H1 (cell line): ENCODE measurements around the gene KDM6A. TPM values are rescaled to one million over a fixed set of nuclear protein-coding genes. Genes with fewer than 3 reads are reported as not detected.

ENCODE experiments used
- CTCF ChIA-PET: fragments of 300-600 bp; sonication (Branson Sonifier 250); formaldehyde crosslinking; loops from one replicate; lab custom pipeline; 2021; ENCODE audit not compliant: partially characterized antibody; lab: Charles Lee
- POLR2A ChIA-PET: fragments of 300-600 bp; sonication (Branson Sonifier 250); formaldehyde crosslinking; loops from one replicate; lab custom pipeline; 2021; ENCODE audit warnings: inconsistent platforms; ENCODE audit not compliant: partially characterized antibody; lab: Charles Lee
- DNase-seq, 2 experiments: peaks; one replicate each; pipeline versions ENCODE4 v3.0.0 to v3.0.0-alpha.2; 2010 to 2022; ENCODE audit warnings: low spot score in 2 of 2, low read depth in 1 of 2, mixed read lengths in 1 of 2
- FAIRE-seq: peaks from 2 replicates; lab custom pipeline; 2011; peaks lifted over from hg19 to GRCh38; lab: Jason Lieb, UNC
- H2AFZ ChIP-seq: 2 replicates; pipeline ENCODE4 v1.8.1; 2012; ENCODE audit warnings: low read length, inconsistent platforms
- H2AK5ac ChIP-seq: 2 replicates; pipeline ENCODE4 v1.6.1; 2013; ENCODE audit warnings: low read depth, low read length
- H2BK120ac ChIP-seq: replicated peaks from 2 replicates; pipeline ENCODE3; 2013; ENCODE audit warnings: low read depth, low read length, inconsistent platforms
- H2BK12ac ChIP-seq: 2 replicates; pipeline ENCODE4 v1.6.1; 2013; ENCODE audit warnings: low read depth, low read length
- H2BK15ac ChIP-seq: 2 replicates; pipeline ENCODE4 v1.6.1; 2013; ENCODE audit warnings: low read length
- H2BK20ac ChIP-seq: 2 replicates; pipeline ENCODE4 v1.6.1; 2013; ENCODE audit warnings: low read length
- H2BK5ac ChIP-seq: 2 replicates; pipeline ENCODE4 v1.6.1; 2013; ENCODE audit warnings: low read depth, low read length
- H3K14ac ChIP-seq: 2 replicates; pipeline ENCODE4 v1.6.1; 2013; ENCODE audit warnings: inconsistent platforms; ENCODE audit not compliant: insufficient read length
- H3K18ac ChIP-seq: 2 replicates; pipeline ENCODE4 v1.6.1; 2013; ENCODE audit warnings: low read length; ENCODE audit errors: extremely low read depth
- H3K23ac ChIP-seq: 2 replicates; pipeline ENCODE4 v1.6.1; 2013; ENCODE audit warnings: inconsistent platforms; ENCODE audit not compliant: insufficient read length
- H3K23me2 ChIP-seq: 2 replicates; pipeline ENCODE4 v1.6.1; 2013; ENCODE audit warnings: low read depth, low read length
- H3K27ac ChIP-seq: 2 replicates; pipeline ENCODE4 v1.6.1; 2011; ENCODE audit warnings: low read depth, low read length, inconsistent platforms
- H3K27me3 ChIP-seq, 4 experiments: replicated peaks in 1 of 4; 1 replicate in 1 of 4; 2 replicates in 3 of 4; pipeline versions ENCODE4 v1.6.1 to v1.8.1; 2011 to 2013; ENCODE audit warnings: low read length in 3 of 4, mild to moderate bottlenecking in 3 of 4, inconsistent platforms in 2 of 4, mixed read lengths in 2 of 4, moderate library complexity in 1 of 4; ENCODE audit not compliant: control insufficient read depth in 3 of 4, insufficient read depth in 3 of 4; ENCODE audit errors: extremely low read depth in 1 of 4
- H3K36me3 ChIP-seq, 4 experiments: 2 replicates each; pipeline versions ENCODE4 v1.6.1 to v1.8.1; 2011 to 2013; ENCODE audit warnings: mild to moderate bottlenecking in 4 of 4, low read length in 3 of 4, moderate library complexity in 2 of 4, control low read depth in 1 of 4, inconsistent platforms in 1 of 4; ENCODE audit not compliant: insufficient read depth in 4 of 4, control insufficient read depth in 2 of 4
- H3K4ac ChIP-seq: replicated peaks from 2 replicates; pipeline ENCODE3; 2013; ENCODE audit warnings: low read length, low read depth, mixed read lengths, inconsistent platforms; ENCODE audit not compliant: insufficient read length
- H3K4me1 ChIP-seq, 4 experiments: replicated peaks in 1 of 4; 1 replicate in 1 of 4; 2 replicates in 3 of 4; pipeline versions ENCODE4 v1.6.1 to v1.8.1; 2011 to 2013; ENCODE audit warnings: low read length in 3 of 4, inconsistent platforms in 2 of 4, mixed read lengths in 1 of 4; ENCODE audit not compliant: insufficient read depth in 4 of 4, control insufficient read depth in 3 of 4
- H3K4me2 ChIP-seq, 2 experiments: 2 replicates each; pipeline versions ENCODE4 v1.6.1 to v1.8.1; 2011 to 2013; ENCODE audit warnings: low read depth in 2 of 2, low read length in 2 of 2, control low read depth in 1 of 2, inconsistent platforms in 1 of 2, mild to moderate bottlenecking in 1 of 2; ENCODE audit not compliant: insufficient read depth in 1 of 2
- H3K4me3 ChIP-seq, 4 experiments: fragments of 200-600, 300-600 bp in 1 of 4; sonication (generic), shearing (Covaris generic), sonication (Bioruptor Twin) in 1 of 4; 2 replicates each; pipeline versions ENCODE4 v1.5.1 to v1.8.1; 2011 to 2016; ENCODE audit warnings: low read length in 4 of 4, low read depth in 3 of 4, control low read depth in 2 of 4, inconsistent platforms in 2 of 4, mild to moderate bottlenecking in 2 of 4, mixed read lengths in 1 of 4, moderate library complexity in 1 of 4; ENCODE audit not compliant: insufficient read depth in 2 of 4; ENCODE audit errors: extremely low read depth in 1 of 4
- H3K56ac ChIP-seq: replicated peaks from 2 replicates; pipeline ENCODE3; 2013; ENCODE audit warnings: low read depth, mild to moderate bottlenecking, mixed read lengths, low read length, inconsistent platforms; ENCODE audit not compliant: insufficient read length
- H3K79me1 ChIP-seq: 2 replicates; pipeline ENCODE4 v1.6.1; 2013; ENCODE audit warnings: low read depth, low read length, control low read depth
- H3K79me2 ChIP-seq, 2 experiments: 2 replicates each; pipeline versions ENCODE4 v1.6.1 to v1.8.1; 2012 to 2013; ENCODE audit warnings: low read length in 2 of 2, mild to moderate bottlenecking in 2 of 2, inconsistent platforms in 1 of 2; ENCODE audit not compliant: insufficient read depth in 2 of 2, control insufficient read depth in 1 of 2
- H3K9ac ChIP-seq, 4 experiments: replicated peaks in 1 of 4; 1 replicate in 1 of 4; 2 replicates in 3 of 4; pipeline versions ENCODE4 v1.6.1 to v1.8.1; 2011 to 2013; ENCODE audit warnings: low read depth in 3 of 4, low read length in 3 of 4, control low read depth in 2 of 4, mild to moderate bottlenecking in 2 of 4, moderate library complexity in 2 of 4, inconsistent platforms in 1 of 4; ENCODE audit errors: extremely low read depth in 1 of 4
- H3K9me3 ChIP-seq, 2 experiments: 2 replicates each; pipeline versions ENCODE4 v1.6.1 to v1.8.1; 2012 to 2013; ENCODE audit warnings: mild to moderate bottlenecking in 2 of 2, moderate library complexity in 2 of 2, control low read depth in 1 of 2, inconsistent platforms in 1 of 2, low read depth in 1 of 2, low read length in 1 of 2, mixed read lengths in 1 of 2; ENCODE audit not compliant: insufficient read depth in 2 of 2
- H4K20me1 ChIP-seq, 2 experiments: replicated peaks in 1 of 2; 2 replicates each; pipeline versions ENCODE3 to v1.8.1; 2011 to 2013; ENCODE audit warnings: inconsistent platforms in 2 of 2, low read length in 2 of 2, mild to moderate bottlenecking in 1 of 2; ENCODE audit not compliant: insufficient read depth in 2 of 2, control insufficient read depth in 1 of 2
- H4K5ac ChIP-seq: 2 replicates; pipeline ENCODE4 v1.6.1; 2013; ENCODE audit warnings: low read length, low read depth, mixed read lengths, inconsistent platforms; ENCODE audit not compliant: insufficient read length
- H4K8ac ChIP-seq: 2 replicates; pipeline ENCODE4 v1.8.0; 2013; ENCODE audit warnings: mild to moderate bottlenecking, moderate library complexity, low read length, inconsistent platforms; ENCODE audit not compliant: insufficient read depth; ENCODE audit errors: extremely low read depth
- H4K91ac ChIP-seq: replicated peaks from 2 replicates; pipeline ENCODE3; 2013; ENCODE audit warnings: low read length, mixed read lengths, inconsistent platforms; ENCODE audit not compliant: insufficient read length
- GTF2F1 ChIP-seq: IDR thresholded peaks from 2 replicates; pipeline ENCODE4 v1.6.1; 2012; ENCODE audit warnings: low read depth, low read length, improper control_type of control experiment, borderline replicate concordance
- POLR2AphosphoS5 ChIP-seq: IDR thresholded peaks from 2 replicates; pipeline ENCODE4 v1.6.1; 2011; ENCODE audit warnings: low read depth, low read length
- WGBS, 2 experiments: shearing (Covaris generic) in 1 of 2; methylation state at CpG; one replicate each; pipeline versions ENCODE4 v1.1.6 to v1.1.7; 2013 to 2015; ENCODE audit warnings: low lambda C conversion rate in 2 of 2, mixed read lengths in 2 of 2, inconsistent platforms in 1 of 2, low coverage in 1 of 2, missing lambda C conversion rate in 1 of 2; ENCODE audit not compliant: insufficient replicate concordance in 2 of 2, insufficient coverage in 1 of 2, insufficient read length in 1 of 2; ENCODE audit errors: extremely low coverage in 1 of 2, missing lambda C conversion rate in 1 of 2; 5-methylcytosine and 5-hydroxymethylcytosine counted together
- polyA plus RNA-seq, 7 experiments: library from polyadenylated mRNA; depleted of rRNA in 3 of 7; stranded (reverse) in 5 of 7; unstranded in 2 of 7; fragments of >200 nt in 5 of 7; fragments of 200-250 nt in 2 of 7; gene quantifications; 1 replicate in 5 of 7; 2 replicates in 1 of 7; 4 replicates in 1 of 7; pipeline versions ENCODE4 v1.2.1 to v1.2.3, GENCODE V29; 2011 to 2013; ENCODE audit warnings: missing spikeins in 2 of 7, mixed read lengths in 2 of 7
- total RNA-seq: library from RNA; stranded (reverse); fragmentation: NEBNext Ultra II Directional; extraction: Animal tissue kit (Norgen Biotek cat#: 25700); gene quantifications from 2 replicates; pipeline ENCODE4 v1.2.1, GENCODE V29; 2021

The KDM6A gene
- total and polyA plus RNA-seq, 2 of the 8 experiments (the other 6 are each of a cell fraction or from before 2014, with no cell fraction given), result 43.5 to 58.4 TPM

- H3K4me3 ChIP-seq, result peak overlapping the region in 3 of 4 experiments; percentile 24 to 83 (median 62); a peak in 5 of 8 replicates
- WGBS, 2 experiments, result 63% methylated on average over 5 of the region's 11 CpGs; no CpG with 5 or more reads in 1 of the 2 experiments
- H3K27ac ChIP-seq, result no peak overlapping the region
- H3K27me3 ChIP-seq, result no peaks in the 10 kb centered on the region
- TF ChIP-seq POLR2AphosphoS5 (peak; percentile 64; the same call in 1 of the 2 replicates), GTF2F1 (no peak)
- H4K8ac ChIP-seq, result no peak overlapping the region; the same call in 1 of the 2 replicates
- H3K4me2 ChIP-seq, result peak overlapping the region; percentile 62 to 74
- ChIA-PET CTCF (no interaction called here), POLR2A (interaction anchor here (0.9 to 1.4 kb wide), 2 partner anchors 55 to 81 kb away, joined by 3 read pairs; partner anchors contain the start of gene KDM6A)
- no peak for FAIRE-seq
- H3K23ac ChIP-seq, result no peak overlapping the region
- H3K4ac ChIP-seq, result no peak overlapping the region
- H2AFZ ChIP-seq, result no peak overlapping the region
- no peak overlapping the region for H2BK15ac ChIP-seq
- no peak overlapping the region for H2AK5ac ChIP-seq
- H3K79me1 ChIP-seq, result no peaks in the 10 kb centered on the region
- no peak overlapping the region for H3K14ac ChIP-seq
- DNase-seq, result no peak
- H4K20me1 ChIP-seq, result peaks cover 0 to 10% of the 10 kb centered on the region in 2 experiments
- no peak overlapping the region for H2BK120ac ChIP-seq
- H3K18ac ChIP-seq, result no peak overlapping the region
- no peak overlapping the region for H2BK20ac ChIP-seq
- H2BK12ac ChIP-seq, result no peak overlapping the region
- no peaks in the 10 kb centered on the region for H3K36me3 ChIP-seq
- H4K91ac ChIP-seq, result no peak overlapping the region
- no peak overlapping the region for H3K56ac ChIP-seq
- H2BK5ac ChIP-seq, result no peak overlapping the region
- no peaks in the 10 kb centered on the region for H3K9me3 ChIP-seq
- H3K4me1 ChIP-seq, result peaks cover 0 to 3% (median under 1%) of the 10 kb centered on the region in 4 experiments; a peak in 1 of 7 replicates
- H3K9ac ChIP-seq, result no peak overlapping the region
- peaks cover 2% of the 10 kb centered on the region; the same call in 1 of the 2 replicates for H3K23me2 ChIP-seq
- peaks cover 26 to 95% of the 10 kb centered on the region in 2 experiments for H3K79me2 ChIP-seq
- H4K5ac ChIP-seq, result no peak overlapping the region
Measured at GRCh38 chrX:44953734-44954502, 80.9 kb downstream of the KDM6A start.
